HG02840 (cell line): ENCODE measurements around the gene ZNF391.
"Not testable (repeated sequence)": the region's sequence is repeated elsewhere in the genome, so short reads cannot be mapped to it uniquely, and the experiment has no call there.

Experiments used
- ATAC-seq: cut with Tn5 transposase; IDR thresholded peaks from one replicate; pipeline ENCODE4 v1.9.1; 2021; ENCODE audit warnings: mild to moderate bottlenecking, moderate library complexity, moderate number of reproducible peaks; ENCODE audit not compliant: unreplicated experiment, low FRiP score

The ZNF391 gene

GRCh38 chr6:27388293-27389197 is at the start of gene ZNF391:
Gene ZNF391 (plus strand): TSS chr6:27388759. CDS start chr6:27400371, 11,612 bp downstream.
- no peak for ATAC-seq

- no peak for ATAC-seq
Measured at GRCh38 chr6:27352850-27353249, 35.7 kb upstream of the ZNF391 start.

GRCh38 chr6:27358786-27359185 is 29.8 kb upstream of the ZNF391 start:
- ATAC-seq = no peak

GRCh38 chr6:27359231-27359630 is 29.3 kb upstream of the ZNF391 start:
- ATAC-seq = no peak

- ATAC-seq = no peak
Measured at GRCh38 chr6:27368202-27368601, 20.4 kb upstream of the ZNF391 start.

GRCh38 chr6:27370391-27370790 is 18.2 kb upstream of the ZNF391 start:
- ATAC-seq = no peak

GRCh38 chr6:27374824-27375612 is 13.5 kb upstream of the ZNF391 start:
- ATAC-seq = no peak

- ATAC-seq = no peak
Measured at GRCh38 chr6:27375613-27376079, 12.9 kb upstream of the ZNF391 start.

GRCh38 chr6:27378406-27378805 is 10.2 kb upstream of the ZNF391 start:
- not testable (repeated sequence) for ATAC-seq

- not testable (repeated sequence) for ATAC-seq
Measured at GRCh38 chr6:27381001-27381400, 7.6 kb upstream of the ZNF391 start.

GRCh38 chr6:27383011-27383410 is 5.5 kb upstream of the ZNF391 start:
- no peak for ATAC-seq

GRCh38 chr6:27383481-27383880 is 5.1 kb upstream of the ZNF391 start:
- no peak for ATAC-seq

- no peak for ATAC-seq
Measured at GRCh38 chr6:27392623-27393022, 4.1 kb downstream of the ZNF391 start.

- ATAC-seq = no peak
Measured at GRCh38 chr6:27394073-27394472, 5.5 kb downstream of the ZNF391 start.

GRCh38 chr6:27400877-27401642 is 12.5 kb downstream of the ZNF391 start:
- no peak for ATAC-seq

- no peak for ATAC-seq
Measured at GRCh38 chr6:27406085-27406484, 17.5 kb downstream of the ZNF391 start.

- ATAC-seq = no peak
Measured at GRCh38 chr6:27407153-27407814, 18.7 kb downstream of the ZNF391 start.

- no peak for ATAC-seq
Measured at GRCh38 chr6:27414300-27414699, 25.7 kb downstream of the ZNF391 start.

- ATAC-seq = no peak
Measured at GRCh38 chr6:27414996-27415395, 26.4 kb downstream of the ZNF391 start.

- ATAC-seq = no peak
Measured at GRCh38 chr6:27415898-27416297, 27.3 kb downstream of the ZNF391 start.
